ENCODE results near the gene AGAP1.
A peak's percentile ranks its signal among the peaks of the same experiment; 100 is the strongest.
"Not testable (repeated sequence)": the region's sequence is repeated elsewhere in the genome, so short reads cannot be mapped to it uniquely, and the experiment has no call there.

The AGAP1 gene

GRCh38 chr2:235596272-235596671, 102.4 kb downstream of the AGAP1 start:
- DNase-seq, result no peak

- no peak for DNase-seq
Measured at GRCh38 chr2:235597081-235597615, 103.3 kb downstream of the AGAP1 start.

GRCh38 chr2:235598026-235598425, 104.2 kb downstream of the AGAP1 start:
- no peak for DNase-seq

GRCh38 chr2:235598532-235599531, 105.0 kb downstream of the AGAP1 start:
- no peak for DNase-seq

- DNase-seq, result no peak
Measured at GRCh38 chr2:235599596-235600338, 105.9 kb downstream of the AGAP1 start.

GRCh38 chr2:235600406-235600805, 106.6 kb downstream of the AGAP1 start:
- no peak for DNase-seq

- no peak for DNase-seq
Measured at GRCh38 chr2:235600926-235601325, 107.1 kb downstream of the AGAP1 start.

- no peak for DNase-seq
Measured at GRCh38 chr2:235601960-235602704, 108.3 kb downstream of the AGAP1 start.

- DNase-seq, result not testable (repeated sequence)
Measured at GRCh38 chr2:235602971-235603370, 109.1 kb downstream of the AGAP1 start.

- no peak for DNase-seq
Measured at GRCh38 chr2:235603659-235604058, 109.8 kb downstream of the AGAP1 start.

- peak; percentile 74 to 86 for DNase-seq
Measured at GRCh38 chr2:235605312-235606003, 111.6 kb downstream of the AGAP1 start.

GRCh38 chr2:235606004-235606715, 112.3 kb downstream of the AGAP1 start:
- DNase-seq, result no peak

- DNase-seq, result no peak
Measured at GRCh38 chr2:235607546-235608199, 113.8 kb downstream of the AGAP1 start.

GRCh38 chr2:235608200-235608887, 114.5 kb downstream of the AGAP1 start:
- no peak for DNase-seq

- no peak for DNase-seq
Measured at GRCh38 chr2:235609321-235609720, 115.5 kb downstream of the AGAP1 start.

GRCh38 chr2:235609746-235610145, 115.9 kb downstream of the AGAP1 start:
- no peak for DNase-seq

GRCh38 chr2:235610696-235611257, 116.9 kb downstream of the AGAP1 start:
- DNase-seq, result no peak

GRCh38 chr2:235611349-235611748, 117.5 kb downstream of the AGAP1 start:
- DNase-seq, result no peak

GRCh38 chr2:235611756-235612155, 117.9 kb downstream of the AGAP1 start:
- no peak for DNase-seq
